Stimulated activated naive CD8-positive, alpha-beta T cell treated with anti-CD3 and anti-CD28 coated beads, Interleukin-15, Interleukin-2, amounts not matched to agents 100 ng/mL and 50 ng/mL, for 24 hours (primary cell): ENCODE results near the gene CD160.
"Not testable (repeated sequence)": the region's sequence is repeated elsewhere in the genome, so short reads cannot be mapped to it uniquely, and the experiment has no call there.

ENCODE experiments used
- H3K27ac Mint-ChIP-seq: one replicate; pipeline ENCODE4 v1.8.0; 2021; ENCODE audit warnings: mild to moderate bottlenecking, mixed read lengths
- H3K27me3 Mint-ChIP-seq: one replicate; pipeline ENCODE4 v1.8.0; 2021; ENCODE audit warnings: mixed read lengths
- H3K36me3 Mint-ChIP-seq: one replicate; pipeline ENCODE4 v1.8.0; 2021; ENCODE audit warnings: low read depth, mixed read lengths
- H3K4me1 Mint-ChIP-seq: one replicate; pipeline ENCODE4 v1.8.0; 2021; ENCODE audit warnings: low read depth, mixed read lengths
- H3K4me3 Mint-ChIP-seq: one replicate; pipeline ENCODE4 v1.8.0; 2021; ENCODE audit warnings: mild to moderate bottlenecking, mixed read lengths
- H3K9me3 Mint-ChIP-seq: one replicate; pipeline ENCODE4 v1.8.0; 2021; ENCODE audit warnings: mixed read lengths

CD160 gene

DNA sequence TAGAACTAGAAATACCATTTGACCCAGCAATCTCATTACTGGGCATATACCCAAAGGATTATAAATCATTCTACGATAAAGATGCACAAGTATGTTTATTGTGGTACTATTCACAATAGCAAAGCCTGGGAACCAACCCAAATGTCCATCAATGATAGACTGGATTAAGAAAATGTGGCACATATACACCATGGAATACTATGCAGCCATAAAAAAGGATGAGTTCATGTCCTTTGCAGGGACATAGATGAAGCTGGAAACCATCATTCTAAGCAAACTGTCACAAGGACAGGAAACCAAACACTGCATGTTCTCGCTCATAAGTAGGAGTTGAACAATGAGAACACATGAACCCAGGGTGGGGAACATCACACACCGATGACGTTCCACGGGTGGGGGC is 6.9 kb downstream of the CD160 start:
- peaks cover 15% of the 10 kb centered on the region for H3K4me1 Mint-ChIP-seq
- peaks cover 13% of the 10 kb centered on the region for H3K27me3 Mint-ChIP-seq
- H3K4me3 Mint-ChIP-seq, H3K27ac Mint-ChIP-seq, H3K9me3 Mint-ChIP-seq, H3K36me3 Mint-ChIP-seq: not testable (repeated sequence)

DNA sequence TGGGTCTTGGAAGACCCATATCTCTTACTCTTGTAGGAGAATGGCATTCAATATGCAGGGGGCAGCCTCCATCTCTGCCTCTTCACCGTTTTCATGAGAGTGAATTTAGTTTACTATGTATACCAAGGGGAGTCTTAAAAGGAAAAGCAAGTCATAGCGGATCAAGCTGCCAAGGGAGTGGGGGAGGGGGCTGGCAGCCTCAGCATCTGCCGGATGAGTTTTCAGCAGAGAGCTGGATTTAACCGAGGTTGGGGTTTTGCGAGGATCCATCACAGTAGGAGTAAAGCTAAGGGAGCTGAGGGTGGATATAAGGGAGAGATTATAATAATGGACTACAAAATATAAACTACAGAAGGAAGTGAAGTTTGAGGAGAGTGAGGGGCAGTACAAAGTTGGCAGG is 9.9 kb downstream of the CD160 start:
- Mint-ChIP-seq H3K27me3 (no peaks in the 10 kb centered on the region), H3K4me3 (no peak overlapping the region), H3K36me3 (peaks cover 11% of the 10 kb centered on the region), H3K9me3 (no peaks in the 10 kb centered on the region), H3K4me1 (peaks cover 6% of the 10 kb centered on the region), H3K27ac (no peak overlapping the region)

DNA sequence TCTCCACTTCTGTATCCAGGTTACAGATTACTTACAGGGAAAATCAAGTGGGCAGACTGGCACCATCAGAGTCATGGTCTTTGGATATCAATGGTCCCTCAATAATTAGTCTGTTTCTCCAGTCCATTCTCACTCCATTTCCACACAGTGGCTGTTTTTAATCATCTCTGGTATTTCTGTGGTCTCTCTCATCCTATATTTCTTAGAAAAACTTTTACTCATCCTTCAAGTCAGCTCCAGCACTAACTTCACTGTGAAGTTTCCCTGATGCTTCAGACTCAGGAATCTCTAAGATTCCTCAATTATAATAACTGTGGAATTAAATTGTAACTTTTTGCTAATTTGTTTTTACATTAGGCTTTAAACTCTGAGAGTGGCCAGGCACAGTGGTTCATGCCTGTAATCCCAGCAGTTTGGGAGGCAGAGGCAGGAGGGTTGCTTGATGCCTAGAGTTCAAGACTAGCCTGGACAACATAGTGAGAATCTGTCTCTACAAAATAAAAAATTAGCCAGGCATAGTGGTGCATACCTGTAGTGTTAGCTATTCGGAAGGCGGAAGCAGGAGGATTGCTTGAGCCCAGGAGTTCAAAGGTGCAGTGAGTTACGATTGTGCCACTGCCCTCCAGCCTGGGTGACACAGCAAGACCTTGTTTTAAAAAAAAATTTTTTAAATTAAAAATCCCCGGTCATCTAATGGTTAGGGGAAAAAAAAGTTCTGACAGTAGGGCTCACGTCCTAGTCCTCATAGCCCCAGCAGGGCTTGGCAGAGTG is 10.6 kb downstream of the CD160 start:
- Mint-ChIP-seq H3K4me3 (no peak overlapping the region), H3K27ac (no peak overlapping the region), H3K36me3 (peaks cover 11% of the 10 kb centered on the region)

DNA sequence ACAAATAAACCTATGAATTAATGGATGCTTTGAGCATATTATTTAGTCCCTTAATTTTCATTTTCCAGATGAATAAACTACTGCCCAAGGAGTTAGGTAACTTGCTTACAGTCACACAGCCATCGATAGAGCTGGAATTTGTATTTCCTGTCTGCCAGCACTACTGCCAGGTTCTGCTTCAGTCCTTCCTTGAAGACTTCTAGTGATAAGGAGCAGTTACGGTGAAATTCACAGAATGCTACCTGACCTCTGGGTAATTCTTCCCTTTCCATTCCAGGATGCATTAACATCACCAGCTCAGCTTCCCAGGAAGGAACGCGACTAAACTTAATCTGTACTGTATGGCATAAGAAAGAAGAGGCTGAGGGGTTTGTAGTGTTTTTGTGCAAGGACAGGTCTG is 11.2 kb downstream of the CD160 start:
- no peak overlapping the region for H3K27ac Mint-ChIP-seq
- H3K27me3 Mint-ChIP-seq: no peaks in the 10 kb centered on the region
- H3K36me3 Mint-ChIP-seq: peaks cover 11% of the 10 kb centered on the region
- no peak overlapping the region for H3K4me3 Mint-ChIP-seq
- H3K4me1 Mint-ChIP-seq: peaks cover 6% of the 10 kb centered on the region
- H3K9me3 Mint-ChIP-seq: no peaks in the 10 kb centered on the region

More for the DNA sequence above, 10.6 kb downstream of the CD160 start:
- Mint-ChIP-seq H3K9me3 (no peaks in the 10 kb centered on the region), H3K27me3 (no peaks in the 10 kb centered on the region), H3K4me1 (peaks cover 6% of the 10 kb centered on the region)

DNA sequence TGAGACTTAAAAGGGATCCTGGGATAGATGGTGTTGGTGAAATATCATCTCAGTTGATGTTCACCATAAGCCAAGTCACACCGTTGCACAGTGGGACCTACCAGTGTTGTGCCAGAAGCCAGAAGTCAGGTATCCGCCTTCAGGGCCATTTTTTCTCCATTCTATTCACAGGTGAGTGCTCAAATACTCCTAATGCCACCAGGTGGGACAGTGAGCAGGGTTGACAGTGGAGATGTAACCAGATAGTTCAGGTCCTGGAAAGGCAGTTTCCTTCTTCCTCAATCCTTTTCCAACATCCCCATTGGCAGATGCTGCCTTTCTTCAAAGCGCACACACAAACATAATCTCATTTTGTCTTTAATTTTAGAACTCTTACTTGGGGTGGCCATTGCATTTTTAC is 11.6 kb downstream of the CD160 start:
- peaks cover 6% of the 10 kb centered on the region for H3K4me1 Mint-ChIP-seq
- peaks cover 15% of the 10 kb centered on the region for H3K36me3 Mint-ChIP-seq
- no peak overlapping the region for H3K4me3 Mint-ChIP-seq
- no peaks in the 10 kb centered on the region for H3K9me3 Mint-ChIP-seq
- H3K27ac Mint-ChIP-seq: no peak overlapping the region
- no peaks in the 10 kb centered on the region for H3K27me3 Mint-ChIP-seq

DNA sequence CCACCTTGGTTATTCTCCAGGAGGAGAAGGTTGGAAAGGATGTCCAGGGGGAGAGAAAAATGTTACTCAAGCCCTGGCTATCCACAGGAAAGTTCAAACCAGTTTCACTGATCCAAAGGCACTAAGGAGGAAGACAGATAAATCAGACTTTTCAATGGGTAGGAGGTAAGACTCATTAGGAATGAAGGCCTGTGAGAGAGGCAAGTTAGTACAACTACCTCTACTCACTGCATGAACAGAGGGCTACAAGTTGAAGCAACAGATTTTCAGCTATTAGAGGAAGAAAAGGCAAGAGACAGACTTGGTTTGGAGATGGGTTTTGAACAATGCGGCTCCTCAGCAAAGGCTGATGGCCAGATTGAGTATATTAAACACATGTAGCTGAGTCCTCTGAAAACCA is 16.9 kb downstream of the CD160 start:
- peaks cover 3% of the 10 kb centered on the region for H3K4me1 Mint-ChIP-seq
- H3K9me3 Mint-ChIP-seq: no peaks in the 10 kb centered on the region
- no peak overlapping the region for H3K4me3 Mint-ChIP-seq
- H3K36me3 Mint-ChIP-seq: peaks cover 19% of the 10 kb centered on the region
- H3K27me3 Mint-ChIP-seq: no peaks in the 10 kb centered on the region
- no peak overlapping the region for H3K27ac Mint-ChIP-seq

DNA sequence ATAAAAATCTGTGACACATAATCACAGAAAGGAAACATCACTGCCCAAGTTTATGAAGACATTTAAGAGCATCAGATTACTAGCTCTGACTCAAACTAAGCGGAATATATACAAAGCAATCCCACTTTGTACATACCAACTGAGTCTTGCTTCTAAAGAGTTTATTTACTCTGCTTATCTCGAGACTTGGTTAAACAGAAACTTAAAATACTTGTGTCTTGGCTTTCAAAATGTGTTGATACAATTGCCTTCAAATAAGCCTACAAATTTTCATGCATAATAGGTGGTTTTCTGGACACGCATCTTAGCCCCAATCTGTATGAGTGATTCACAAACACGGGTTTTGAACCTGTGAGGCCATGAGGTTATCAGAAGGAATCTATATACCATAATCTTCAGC is 21.0 kb downstream of the CD160 start:
- H3K4me1 Mint-ChIP-seq: peaks cover 3% of the 10 kb centered on the region
- H3K4me3 Mint-ChIP-seq: no peak overlapping the region
- H3K27me3 Mint-ChIP-seq: no peaks in the 10 kb centered on the region
- peaks cover 48% of the 10 kb centered on the region for H3K36me3 Mint-ChIP-seq
- H3K27ac Mint-ChIP-seq: no peak overlapping the region
- no peaks in the 10 kb centered on the region for H3K9me3 Mint-ChIP-seq

DNA sequence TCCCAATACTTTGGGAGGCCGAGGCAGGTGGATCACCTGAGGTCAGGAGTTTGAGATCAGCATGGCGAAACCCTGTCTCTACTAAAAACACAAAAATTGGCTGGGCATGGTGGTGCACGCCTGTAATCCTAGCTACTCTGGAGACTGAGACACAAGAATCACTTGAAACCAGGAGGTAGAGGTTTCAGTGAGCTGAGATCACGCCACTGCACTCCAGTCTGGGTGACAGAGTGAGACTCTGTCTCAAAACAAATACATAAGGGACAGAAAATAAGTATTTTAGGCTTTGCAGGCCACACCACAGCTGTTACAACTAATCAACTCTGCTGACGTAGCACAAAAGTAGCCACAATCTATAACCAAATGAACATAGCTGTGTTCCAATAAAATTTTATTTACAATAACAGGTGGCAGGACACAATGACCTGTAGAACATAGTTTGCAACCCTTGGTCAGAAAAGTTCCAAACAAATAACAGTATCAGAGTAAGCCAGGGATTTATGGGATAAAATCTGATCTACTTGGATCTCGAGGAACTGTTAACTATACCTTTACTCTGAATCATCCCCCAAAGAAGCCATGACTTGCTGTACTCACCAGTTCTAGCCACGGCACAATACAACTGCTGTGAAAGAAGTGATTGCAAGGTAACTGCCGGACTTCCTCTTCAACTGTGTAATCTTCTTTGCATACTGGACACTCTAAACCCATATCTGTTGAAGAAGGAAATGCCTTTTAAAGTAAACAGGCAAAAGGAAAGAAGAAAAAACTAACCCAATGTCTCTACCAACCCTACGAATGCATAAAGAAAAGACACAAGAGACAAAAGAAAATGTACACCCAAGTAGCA is 28.3 kb downstream of the CD160 start:
- Mint-ChIP-seq H3K4me1 (peaks cover 15% of the 10 kb centered on the region), H3K27ac (no peak overlapping the region), H3K4me3 (no peak overlapping the region), H3K9me3 (no peaks in the 10 kb centered on the region), H3K27me3 (no peaks in the 10 kb centered on the region), H3K36me3 (peaks cover 66% of the 10 kb centered on the region)

DNA sequence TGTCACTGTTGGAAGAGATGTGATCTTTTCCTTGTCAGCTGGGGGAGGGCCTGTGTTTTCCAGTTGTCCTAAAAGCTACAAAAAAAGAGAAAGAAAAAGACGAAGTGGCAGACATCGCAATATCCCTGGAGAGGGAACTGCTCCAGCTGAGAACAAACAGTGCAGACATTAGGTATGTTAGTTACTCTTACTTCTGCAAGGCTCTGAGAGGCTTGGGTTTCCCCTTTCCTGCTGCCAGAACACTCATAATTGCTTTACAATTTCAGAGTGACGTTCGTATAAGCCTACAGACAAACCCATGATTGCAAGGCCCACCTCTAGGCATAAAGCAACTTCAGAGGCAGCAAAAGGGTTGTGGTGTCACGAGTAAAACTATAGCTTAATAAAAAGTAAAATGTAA is 31.1 kb downstream of the CD160 start:
- Mint-ChIP-seq H3K4me3 (no peak overlapping the region), H3K27me3 (no peaks in the 10 kb centered on the region), H3K9me3 (no peaks in the 10 kb centered on the region), H3K27ac (no peak overlapping the region), H3K4me1 (peaks cover 15% of the 10 kb centered on the region), H3K36me3 (peaks cover 53% of the 10 kb centered on the region)

DNA sequence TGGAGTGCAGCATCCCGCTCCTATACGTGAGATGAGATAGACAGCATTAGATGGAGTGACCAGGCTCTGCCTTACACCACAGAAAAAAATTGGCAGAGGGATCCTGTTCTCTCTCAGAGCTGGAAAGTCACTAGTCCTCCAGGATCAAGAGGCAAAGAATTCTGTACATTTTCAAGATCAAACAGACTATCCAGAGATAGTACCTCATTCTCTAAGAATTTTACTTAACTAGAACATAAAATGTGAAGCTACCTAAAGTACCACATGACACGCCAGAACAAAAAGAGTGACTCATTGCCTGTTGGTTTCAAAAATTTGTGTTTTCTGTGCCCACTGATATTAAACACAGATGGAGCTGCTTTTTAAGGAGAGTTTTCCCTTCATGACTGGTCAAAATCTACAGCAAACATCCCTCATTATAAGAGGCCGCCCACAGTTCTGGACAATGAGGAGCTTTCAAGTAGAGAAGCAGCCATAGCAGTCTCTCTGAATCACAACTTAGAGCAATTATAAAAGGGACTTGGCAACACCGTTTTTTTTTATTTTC is 32.3 kb downstream of the CD160 start:
- H3K27ac Mint-ChIP-seq: no peak overlapping the region

DNA sequence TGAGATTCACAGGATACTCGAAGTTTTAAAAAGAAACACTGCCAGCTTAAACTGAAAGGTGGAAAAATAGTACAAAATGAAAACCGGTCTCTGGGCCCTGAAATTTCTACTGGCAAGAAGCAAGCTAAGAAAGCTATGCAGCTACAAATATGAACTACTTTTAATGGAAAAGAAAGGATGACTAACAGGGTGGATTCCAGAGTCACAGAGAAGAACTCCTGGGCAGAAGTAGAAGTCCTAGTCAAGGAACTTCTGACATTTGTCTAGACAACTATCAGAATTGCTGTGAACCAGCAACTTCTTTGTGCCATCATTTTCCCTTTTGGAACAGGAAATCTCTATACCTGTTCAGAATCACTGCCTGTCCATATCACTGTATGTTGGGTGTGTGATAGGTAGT is 38.1 kb downstream of the CD160 start:
- peaks cover 5% of the 10 kb centered on the region for H3K9me3 Mint-ChIP-seq
- H3K27me3 Mint-ChIP-seq: no peaks in the 10 kb centered on the region
- no peak overlapping the region for H3K4me3 Mint-ChIP-seq
- H3K4me1 Mint-ChIP-seq: peaks cover 19% of the 10 kb centered on the region
- H3K27ac Mint-ChIP-seq: no peak overlapping the region
- peaks cover 66% of the 10 kb centered on the region for H3K36me3 Mint-ChIP-seq

More for the DNA sequence above, 32.3 kb downstream of the CD160 start:
- H3K27me3 Mint-ChIP-seq: no peaks in the 10 kb centered on the region
- H3K4me1 Mint-ChIP-seq: peaks cover 15% of the 10 kb centered on the region
- no peaks in the 10 kb centered on the region for H3K9me3 Mint-ChIP-seq
- peaks cover 58% of the 10 kb centered on the region for H3K36me3 Mint-ChIP-seq
- H3K4me3 Mint-ChIP-seq: no peak overlapping the region

DNA sequence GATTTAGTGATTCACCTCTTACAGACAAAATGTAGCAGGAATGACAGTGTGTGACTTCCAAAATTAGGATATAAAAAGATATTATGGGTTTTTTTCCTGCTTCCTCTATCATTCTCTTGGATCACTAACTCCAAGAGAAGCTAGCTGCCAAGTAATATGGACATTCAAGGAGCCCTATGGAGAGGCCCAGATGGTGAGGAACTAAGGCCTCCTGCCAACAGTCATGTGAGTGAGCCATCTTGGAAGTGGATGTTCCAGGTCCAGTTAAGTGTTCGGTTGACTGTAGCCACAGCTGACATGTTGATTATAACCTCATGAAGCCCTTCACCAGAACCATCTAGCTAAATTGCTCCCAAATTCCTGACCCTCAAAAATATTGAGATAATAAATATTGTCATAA is 38.8 kb downstream of the CD160 start:
- H3K4me3 Mint-ChIP-seq: no peak overlapping the region
- no peak overlapping the region for H3K27ac Mint-ChIP-seq
- H3K36me3 Mint-ChIP-seq: peaks cover 68% of the 10 kb centered on the region

DNA sequence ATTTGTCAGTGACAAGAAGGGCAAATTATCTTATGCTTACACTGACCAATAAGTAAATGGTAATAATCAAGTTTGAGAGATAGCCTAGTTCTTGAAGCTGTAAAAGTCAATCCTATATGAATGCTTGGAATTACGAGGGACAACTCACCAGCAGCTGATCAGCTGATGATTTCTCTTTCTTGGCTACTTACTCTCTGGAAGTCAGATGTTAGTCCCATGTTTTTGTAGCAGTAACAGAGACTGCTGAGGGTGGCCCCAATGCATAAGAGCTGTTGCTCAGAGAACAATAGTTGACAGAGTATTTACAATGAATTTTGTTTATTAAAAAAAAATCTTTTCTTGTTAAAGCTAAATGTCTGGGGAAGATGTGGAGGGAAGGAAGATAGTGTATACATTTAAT is 39.3 kb downstream of the CD160 start:
- Mint-ChIP-seq H3K9me3 (peaks cover 5% of the 10 kb centered on the region), H3K27me3 (no peaks in the 10 kb centered on the region), H3K4me3 (no peak overlapping the region)

More for the DNA sequence above, 38.8 kb downstream of the CD160 start:
- Mint-ChIP-seq H3K9me3 (peaks cover 5% of the 10 kb centered on the region), H3K4me1 (peaks cover 19% of the 10 kb centered on the region), H3K27me3 (no peaks in the 10 kb centered on the region)

DNA sequence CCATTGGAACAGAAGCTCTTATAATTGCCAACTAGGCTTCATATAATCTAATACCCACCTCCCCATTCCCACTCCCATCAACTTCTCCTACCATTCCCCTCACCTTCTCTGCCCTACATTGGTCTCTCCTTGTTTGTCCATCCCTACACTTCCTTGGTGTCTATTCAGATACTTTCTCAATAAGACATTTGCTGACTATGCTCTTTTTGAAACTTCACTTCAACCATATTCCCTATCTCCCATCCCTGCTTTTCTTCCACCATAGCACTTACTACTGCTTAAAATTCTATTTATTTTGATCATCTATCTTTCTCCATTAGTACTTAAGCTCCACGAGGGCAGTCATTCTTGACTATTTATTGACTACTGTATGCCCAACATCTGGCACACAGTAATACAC is 40.4 kb downstream of the CD160 start:
- peaks cover 19% of the 10 kb centered on the region for H3K4me1 Mint-ChIP-seq
- no peak overlapping the region for H3K4me3 Mint-ChIP-seq
- peaks cover 68% of the 10 kb centered on the region for H3K36me3 Mint-ChIP-seq
- no peaks in the 10 kb centered on the region for H3K27me3 Mint-ChIP-seq
- H3K27ac Mint-ChIP-seq: no peak overlapping the region
- peaks cover 5% of the 10 kb centered on the region for H3K9me3 Mint-ChIP-seq

More for the DNA sequence above, 39.3 kb downstream of the CD160 start:
- H3K27ac Mint-ChIP-seq: no peak overlapping the region
- H3K4me1 Mint-ChIP-seq: peaks cover 19% of the 10 kb centered on the region
- H3K36me3 Mint-ChIP-seq: peaks cover 65% of the 10 kb centered on the region

DNA sequence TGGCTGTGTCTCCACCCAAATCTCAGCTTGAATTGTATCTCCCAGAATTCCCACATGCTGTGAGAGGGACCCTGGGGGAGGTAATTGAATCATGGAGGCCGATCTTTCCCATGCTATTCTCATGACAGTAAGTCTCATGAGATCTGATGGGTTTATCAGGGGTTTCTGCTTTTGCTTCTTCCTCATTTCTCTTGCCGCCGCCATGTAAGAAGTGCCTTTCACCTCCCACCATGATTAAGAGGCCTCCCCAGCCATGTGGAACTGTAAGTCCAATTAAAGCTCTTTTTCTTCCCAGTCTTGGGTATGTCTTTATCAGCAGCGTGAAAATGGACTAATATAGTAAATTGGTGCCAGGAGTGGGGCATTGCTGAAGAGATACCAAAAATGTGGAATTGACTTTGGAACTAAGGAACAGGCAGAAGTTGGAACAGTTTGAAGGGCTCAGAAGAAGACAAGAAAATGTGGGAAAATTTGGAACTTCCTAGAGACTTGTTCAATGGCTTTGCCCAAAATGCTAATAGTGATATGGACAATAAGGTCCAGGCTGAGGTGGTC is 41.2 kb downstream of the CD160 start:
- H3K4me3 Mint-ChIP-seq, H3K27me3 Mint-ChIP-seq, H3K9me3 Mint-ChIP-seq: not testable (repeated sequence)
- Mint-ChIP-seq H3K4me1 (peaks cover 19% of the 10 kb centered on the region), H3K27ac (peak overlapping the region; percentile 29), H3K36me3 (peaks cover 68% of the 10 kb centered on the region)
